Calu3 (cell line): ENCODE data around the gene MTHFD1. TPM values are rescaled to one million over a fixed set of nuclear protein-coding genes. Genes with fewer than 3 reads are reported as not detected.

ENCODE experiments used
- BruUV-seq: library from RNA; stranded (reverse); fragments of 400-500 nt; replicated peaks from 2 replicates; lab custom pipeline; 2021; lab: Mats Ljungman, UMichigan
- CTCF ChIA-PET: fragments of 300-600 bp; sonication (Branson Sonifier 250); formaldehyde crosslinking; loops from one replicate; lab custom pipeline; 2022; ENCODE audit warnings: antibody characterized with exemption; lab: Charles Lee
- DNase-seq: peaks from one replicate; pipeline ENCODE4 v3.0.0; 2022
- H3K27ac Mint-ChIP-seq: one replicate; pipeline ENCODE4 v1.8.0; 2022; ENCODE audit warnings: mixed read lengths; ENCODE audit not compliant: unreplicated experiment
- H3K27me3 Mint-ChIP-seq: one replicate; pipeline ENCODE4 v1.8.0; 2022; ENCODE audit warnings: mixed read lengths; ENCODE audit not compliant: unreplicated experiment
- H3K36me3 Mint-ChIP-seq: one replicate; pipeline ENCODE4 v1.8.0; 2022; ENCODE audit warnings: mild to moderate bottlenecking, moderate library complexity, mixed read lengths; ENCODE audit not compliant: insufficient read depth, unreplicated experiment
- H3K4me1 Mint-ChIP-seq: one replicate; pipeline ENCODE4 v1.8.0; 2022; ENCODE audit warnings: mild to moderate bottlenecking, low read depth, mixed read lengths; ENCODE audit not compliant: unreplicated experiment
- H3K4me3 Mint-ChIP-seq: one replicate; pipeline ENCODE4 v1.8.0; 2022; ENCODE audit warnings: mild to moderate bottlenecking, low read depth, moderate library complexity, mixed read lengths; ENCODE audit not compliant: unreplicated experiment
- H3K9me3 Mint-ChIP-seq: one replicate; pipeline ENCODE4 v1.8.0; 2022; ENCODE audit warnings: low read depth, mixed read lengths; ENCODE audit not compliant: unreplicated experiment
- intact Hi-C: fragments of 100-400 bp; cut with micrococcal nuclease; formaldehyde crosslinking; loops from one replicate; pipeline ENCODE4 v1.10.0; 2022; ENCODE audit not compliant: unreplicated experiment
- total RNA-seq: library from RNA; stranded (reverse); gene quantifications from 2 replicates; pipeline ENCODE4 v1.2.3, GENCODE V29; 2022
- TF ChIP-seq, protein P1 (sequence below): fragments of 200-600 bp; IDR thresholded peaks from one replicate; pipeline ENCODE4 v1.8.0; 2022; ENCODE audit warnings: antibody characterized with exemption; ENCODE audit not compliant: unreplicated experiment

Gene MTHFD1
- total RNA-seq, 1 experiment from 2014 or later = 164 TPM

DNA sequence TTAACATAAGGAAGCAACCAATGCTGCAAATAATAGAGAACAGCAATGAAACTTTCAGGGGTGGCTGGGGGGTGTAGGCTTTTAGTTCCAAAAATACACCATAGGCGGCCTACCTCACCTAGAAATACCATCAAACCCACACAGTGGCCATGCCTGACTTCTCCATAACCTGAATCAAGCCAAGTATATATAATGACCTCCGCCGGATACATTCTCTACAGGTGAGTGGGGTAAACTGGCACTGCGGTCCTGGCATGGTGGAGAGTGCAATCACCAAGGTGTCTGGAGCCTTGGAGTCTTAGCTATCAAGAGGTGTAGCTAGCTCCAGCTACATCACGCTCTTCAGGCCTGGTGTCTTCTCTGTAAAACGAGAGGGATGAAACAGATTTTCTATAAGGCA is 114.3 kb downstream of the MTHFD1 start:
- peaks cover 14% of the 10 kb centered on the region for H3K4me1 Mint-ChIP-seq
- H3K9me3 Mint-ChIP-seq = no peaks in the 10 kb centered on the region
- intact Hi-C loops = no loop called here
- peaks cover 58% of the 10 kb centered on the region for H3K36me3 Mint-ChIP-seq
- H3K4me3 Mint-ChIP-seq = peak overlapping the region; percentile 82
- CTCF ChIA-PET = interaction anchor here (0.6 to 1.0 kb wide), 2 partner anchors 135 to 710 kb away, joined by 3 to 4 read pairs; no protein-coding TSS in a partner anchor
- BruUV-seq = no TSS peak
- TF ChIP-seq, protein P1, sequence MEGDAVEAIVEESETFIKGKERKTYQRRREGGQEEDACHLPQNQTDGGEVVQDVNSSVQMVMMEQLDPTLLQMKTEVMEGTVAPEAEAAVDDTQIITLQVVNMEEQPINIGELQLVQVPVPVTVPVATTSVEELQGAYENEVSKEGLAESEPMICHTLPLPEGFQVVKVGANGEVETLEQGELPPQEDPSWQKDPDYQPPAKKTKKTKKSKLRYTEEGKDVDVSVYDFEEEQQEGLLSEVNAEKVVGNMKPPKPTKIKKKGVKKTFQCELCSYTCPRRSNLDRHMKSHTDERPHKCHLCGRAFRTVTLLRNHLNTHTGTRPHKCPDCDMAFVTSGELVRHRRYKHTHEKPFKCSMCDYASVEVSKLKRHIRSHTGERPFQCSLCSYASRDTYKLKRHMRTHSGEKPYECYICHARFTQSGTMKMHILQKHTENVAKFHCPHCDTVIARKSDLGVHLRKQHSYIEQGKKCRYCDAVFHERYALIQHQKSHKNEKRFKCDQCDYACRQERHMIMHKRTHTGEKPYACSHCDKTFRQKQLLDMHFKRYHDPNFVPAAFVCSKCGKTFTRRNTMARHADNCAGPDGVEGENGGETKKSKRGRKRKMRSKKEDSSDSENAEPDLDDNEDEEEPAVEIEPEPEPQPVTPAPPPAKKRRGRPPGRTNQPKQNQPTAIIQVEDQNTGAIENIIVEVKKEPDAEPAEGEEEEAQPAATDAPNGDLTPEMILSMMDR = no peak
- H3K27ac Mint-ChIP-seq = peak overlapping the region; percentile 99
- DNase-seq = no peak
- no peaks in the 10 kb centered on the region for H3K27me3 Mint-ChIP-seq

DNA sequence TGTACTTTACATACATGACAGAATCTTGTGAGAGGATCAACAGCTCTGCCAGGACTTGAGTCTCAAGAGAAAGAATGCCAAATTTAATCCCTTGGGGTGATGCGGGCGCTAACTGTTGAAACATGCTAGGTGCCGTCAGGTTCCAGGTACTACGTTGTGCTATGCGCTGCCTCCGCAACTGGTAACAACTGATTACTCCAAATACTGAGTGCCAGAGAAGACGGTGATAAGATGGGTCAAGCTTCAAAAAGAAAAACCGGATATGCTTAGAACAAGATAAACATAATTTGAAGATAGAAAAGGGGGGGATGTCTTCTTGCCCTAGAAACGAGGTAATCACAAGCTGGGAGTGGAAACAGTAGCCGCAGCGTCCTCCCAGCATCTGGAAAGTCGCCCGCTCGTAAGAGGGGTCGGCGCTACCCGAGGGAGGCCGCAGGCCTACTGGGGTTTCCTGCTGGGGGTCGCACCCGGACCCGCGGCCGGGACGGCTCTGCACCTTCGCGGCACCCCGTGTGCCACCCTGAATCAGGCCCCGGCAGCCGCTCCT is 114.8 kb downstream of the MTHFD1 start:
- CTCF ChIA-PET = interaction anchor here (1.0 kb wide), 1 partner anchor 134 kb away, joined by 3 read pairs; no protein-coding TSS in a partner anchor
- TF ChIP-seq, protein P1 = no peak
- intact Hi-C loops = no loop called here
- no peak for DNase-seq
- H3K27ac Mint-ChIP-seq = peak overlapping the region; percentile 99
- H3K9me3 Mint-ChIP-seq = no peaks in the 10 kb centered on the region
- H3K27me3 Mint-ChIP-seq = no peaks in the 10 kb centered on the region
- H3K36me3 Mint-ChIP-seq = peaks cover 58% of the 10 kb centered on the region
- BruUV-seq = TSS peak; percentile 39
- peaks cover 19% of the 10 kb centered on the region for H3K4me1 Mint-ChIP-seq
- H3K4me3 Mint-ChIP-seq = peak overlapping the region; percentile 82

DNA sequence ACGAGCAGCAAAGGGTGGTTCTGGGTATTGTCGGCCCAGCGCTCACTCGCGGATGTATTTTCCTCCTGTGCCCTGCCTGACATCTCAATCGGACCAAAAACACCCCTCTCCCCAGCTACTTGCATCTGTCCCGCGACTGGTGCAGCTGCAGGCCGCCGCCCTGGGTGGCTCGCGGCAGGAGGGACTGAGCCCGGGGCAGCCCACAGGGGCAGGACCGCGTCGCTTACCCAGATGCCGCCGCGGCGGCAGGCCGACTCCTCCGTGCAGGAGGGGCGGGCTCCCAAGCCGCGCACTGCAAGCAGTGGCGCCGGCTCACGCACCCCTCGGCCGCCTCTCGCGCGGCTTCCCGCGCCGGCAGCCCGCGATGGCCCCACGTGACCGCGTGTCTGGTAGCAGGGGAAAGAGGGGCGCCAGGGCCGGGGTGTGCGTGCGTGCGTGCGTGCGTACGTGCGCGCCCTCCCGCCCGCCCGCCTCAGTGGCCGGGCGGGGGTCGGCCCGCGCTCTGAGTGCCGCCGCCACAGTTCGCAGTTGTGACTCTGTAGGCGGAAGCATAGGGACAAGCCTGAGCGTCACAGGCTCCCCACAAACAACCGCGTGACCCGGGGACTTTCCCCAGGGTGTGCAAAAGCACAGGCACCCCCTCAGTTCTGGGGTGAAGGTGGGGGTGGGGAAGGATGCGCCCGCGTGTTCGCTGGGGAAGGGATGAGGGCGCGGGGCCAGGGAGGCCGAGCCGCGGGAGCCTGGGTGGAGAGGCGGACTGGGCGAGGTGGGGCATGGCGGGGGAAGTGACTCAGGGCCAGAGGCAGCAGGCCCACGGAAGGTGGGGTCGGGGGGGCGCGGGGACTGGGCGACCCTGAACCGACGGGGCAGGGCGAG is 115.5 kb downstream of the MTHFD1 start, which contains the start of gene ZBTB25:
Gene ZBTB25 (minus strand): TSS at position 405 of the 876 bp plus-strand sequence. CDS start 13,305 bp downstream, outside the sequence.
- Mint-ChIP-seq H3K9me3 (no peaks in the 10 kb centered on the region), H3K27ac (peak within 1 kb of the TSS; percentile 99), H3K4me3 (peak within 1 kb of the TSS; percentile 82), H3K36me3 (peaks cover 58% of the 10 kb centered on the region), H3K4me1 (peaks cover 26% of the 10 kb centered on the region), H3K27me3 (no peaks in the 10 kb centered on the region)
- intact Hi-C loops = no loop called here
- TF ChIP-seq, protein P1 = no peak
- BruUV-seq = no TSS peak
- DNase-seq = peak; percentile 90
- CTCF ChIA-PET = no interaction called here

DNA sequence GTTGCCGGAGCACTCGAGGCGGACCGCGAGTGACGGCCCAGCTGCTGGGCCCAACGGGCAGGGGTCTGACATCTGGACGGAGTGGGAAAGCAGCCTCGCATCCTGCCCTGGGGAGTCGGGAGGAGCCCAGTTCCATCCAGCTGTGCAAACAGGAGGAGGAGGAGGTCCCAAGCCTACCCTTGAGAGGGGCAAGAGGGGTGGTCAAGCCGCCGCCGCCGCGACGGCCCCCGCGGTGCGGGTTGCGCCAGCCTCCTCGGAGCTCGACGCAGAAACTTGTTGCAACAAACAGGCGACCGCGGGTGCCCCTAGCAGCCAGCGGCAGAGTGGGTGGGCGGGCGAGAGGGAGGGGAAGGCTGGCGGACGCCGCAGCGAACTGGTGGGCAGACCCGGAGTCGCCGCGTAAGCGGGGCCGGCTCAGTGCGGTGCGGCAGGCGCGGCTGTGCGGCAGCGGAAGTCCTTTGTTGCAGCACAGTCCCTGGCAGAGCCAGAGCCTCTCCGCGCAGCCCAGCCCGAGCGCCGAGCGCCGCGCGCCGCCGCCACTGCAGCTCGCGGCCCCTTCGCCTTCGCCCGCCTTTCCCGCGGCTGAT is 116.2 kb downstream of the MTHFD1 start, which contains the start of gene ZBTB1:
Gene ZBTB1 (plus strand): TSS at position 461 of the 587 bp plus-strand sequence. CDS start 16,735 bp downstream, outside the sequence.
- Mint-ChIP-seq H3K36me3 (peaks cover 58% of the 10 kb centered on the region), H3K27me3 (no peaks in the 10 kb centered on the region), H3K4me1 (peaks cover 33% of the 10 kb centered on the region), H3K4me3 (peak within 1 kb of the TSS; percentile 82), H3K9me3 (no peaks in the 10 kb centered on the region), H3K27ac (peak within 1 kb of the TSS; percentile 99)
- DNase-seq = peak; percentile 82
- BruUV-seq = no TSS peak
- TF ChIP-seq, protein P1 = no peak
- CTCF ChIA-PET = no interaction called here
- intact Hi-C loops = no loop called here
